B cell (primary cell): ENCODE measurements around the gene PANX3. TPM values are rescaled to one million over a fixed set of nuclear protein-coding genes. Genes with fewer than 3 reads are reported as not detected.

Experiments used
- ATAC-seq: fragments of 200-7000 bp; cut with Tn5 transposase; one replicate; pipeline ENCODE4 v1.10.0; 2021; ENCODE audit warnings: low read depth, mild to moderate bottlenecking, moderate number of reproducible peaks, moderate library complexity
- CTCF ChIA-PET: fragments of 350-600 bp; sonication (Branson Sonifier 250); formaldehyde crosslinking; loops from one replicate; lab custom pipeline; 2021; ENCODE audit warnings: antibody characterized with exemption, inconsistent platforms; lab: Charles Lee
- POLR2A ChIA-PET: fragments of 350-600 bp; sonication (Branson Sonifier 250); formaldehyde crosslinking; loops from one replicate; lab custom pipeline; 2021; ENCODE audit warnings: antibody characterized with exemption; lab: Charles Lee
- DNase-seq: peaks from one replicate; pipeline ENCODE4 v3.0.0; 2013
- H2AFZ ChIP-seq: 2 replicates; pipeline ENCODE4 v1.6.1; 2012; ENCODE audit warnings: mild to moderate bottlenecking, low read depth, low read length; ENCODE audit not compliant: insufficient read depth, poor library complexity, severe bottlenecking
- H3K27ac ChIP-seq, 2 donors: 1 replicate in 1 of 2; 2 replicates in 1 of 2; pipeline ENCODE4 v1.5.1; 2012 to 2013; ENCODE audit warnings: low read length in 2 of 2, mild to moderate bottlenecking in 2 of 2, moderate library complexity in 1 of 2
- H3K27me3 ChIP-seq, 4 experiments: fragments of 200-600 bp in 1 of 4; sonication (generic) in 1 of 4; replicated peaks in 1 of 4; 1 replicate in 2 of 4; 2 replicates in 2 of 4; pipeline versions ENCODE4 v1.6.1 to v1.7.0; 2013 to 2016; ENCODE audit warnings: low read length in 3 of 4, mild to moderate bottlenecking in 2 of 4, mixed read lengths in 1 of 4, moderate library complexity in 1 of 4; ENCODE audit not compliant: insufficient read depth in 4 of 4, control insufficient read depth in 3 of 4; ENCODE audit errors: control extremely low read depth in 1 of 4
- H3K36me3 ChIP-seq, 2 experiments: replicated peaks in 1 of 2; 1 replicate in 1 of 2; 2 replicates in 1 of 2; pipeline versions ENCODE4 v1.6.1 to v1.7.1; 2013; ENCODE audit warnings: low read length in 1 of 2; ENCODE audit not compliant: insufficient read depth in 2 of 2, control insufficient read depth in 1 of 2; ENCODE audit errors: control extremely low read depth in 1 of 2, extremely low read depth in 1 of 2
- H3K4me1 ChIP-seq, 2 donors: fragments of 200-600 bp in 1 of 2; sonication (generic) in 1 of 2; 1 replicate in 1 of 2; 2 replicates in 1 of 2; pipeline versions ENCODE4 v1.5.1 to v1.6.1; 2013 to 2017; ENCODE audit warnings: low read length in 2 of 2; ENCODE audit not compliant: control insufficient read depth in 2 of 2, insufficient read depth in 2 of 2
- H3K4me2 ChIP-seq: replicated peaks from 2 replicates; pipeline ENCODE3; 2012; ENCODE audit warnings: mild to moderate bottlenecking, low read depth, low read length; ENCODE audit not compliant: poor library complexity, severe bottlenecking
- H3K4me3 ChIP-seq, 5 experiments: fragments of 200-600 bp in 1 of 5; sonication (generic) in 1 of 5; 1 replicate in 3 of 5; 2 replicates in 2 of 5; pipeline versions ENCODE4 v1.5.1 to v1.7.0; 2011 to 2016; ENCODE audit warnings: low read length in 4 of 5, mild to moderate bottlenecking in 4 of 5, low read depth in 2 of 5, control low read depth in 1 of 5, moderate library complexity in 1 of 5; ENCODE audit not compliant: insufficient read depth in 1 of 5; ENCODE audit errors: control extremely low read depth in 1 of 5, extremely low read depth in 1 of 5
- H3K79me2 ChIP-seq: fragments of 200-600 bp; sonication (generic); one replicate; pipeline ENCODE4 v1.6.0; 2016; ENCODE audit warnings: low read length; ENCODE audit not compliant: control insufficient read depth, insufficient read depth
- H3K9ac ChIP-seq: fragments of 200-600 bp; sonication (generic); 2 replicates; pipeline ENCODE4 v1.6.1; 2017; ENCODE audit warnings: mild to moderate bottlenecking, low read length, moderate library complexity
- H3K9me3 ChIP-seq, 3 donors: one replicate each; pipeline versions ENCODE4 v1.6.1 to v1.7.1; 2013; ENCODE audit warnings: low read length in 2 of 3; ENCODE audit not compliant: control insufficient read depth in 2 of 3, insufficient read depth in 1 of 3; ENCODE audit errors: control extremely low read depth in 1 of 3
- H4K20me1 ChIP-seq: 2 replicates; pipeline ENCODE4 v1.6.0; 2012; ENCODE audit warnings: mild to moderate bottlenecking, low read length; ENCODE audit not compliant: insufficient read depth, control insufficient read depth, poor library complexity, severe bottlenecking
- H3K27ac Mint-ChIP-seq: one replicate; pipeline ENCODE4 v1.8.0; 2021; ENCODE audit warnings: mixed read lengths
- H3K27me3 Mint-ChIP-seq: one replicate; pipeline ENCODE4 v1.8.0; 2021; ENCODE audit warnings: mixed read lengths
- H3K4me1 Mint-ChIP-seq: one replicate; pipeline ENCODE4 v1.8.0; 2021; ENCODE audit warnings: mixed read lengths
- H3K4me3 Mint-ChIP-seq: one replicate; pipeline ENCODE4 v1.8.0; 2021; ENCODE audit warnings: mixed read lengths
- H3K9me3 Mint-ChIP-seq: one replicate; pipeline ENCODE4 v1.8.0; 2022; ENCODE audit warnings: mixed read lengths; ENCODE audit not compliant: insufficient read depth
- EZH2 ChIP-seq: IDR thresholded peaks from 2 replicates; pipeline ENCODE4 v1.6.1; 2012; ENCODE audit warnings: borderline replicate concordance, low read depth, mild to moderate bottlenecking, moderate library complexity, low read length; ENCODE audit not compliant: insufficient read depth, poor library complexity, severe bottlenecking
- WGBS: methylation state at CpG from one replicate; pipeline ENCODE4 v1.1.5; 2013; ENCODE audit warnings: missing lambda C conversion rate; ENCODE audit not compliant: insufficient coverage; 5-methylcytosine and 5-hydroxymethylcytosine counted together
- intact Hi-C: fragments of 100-400 bp; cut with micrococcal nuclease; formaldehyde crosslinking; loops from one replicate; pipeline ENCODE4 v1.10.0; 2022
- polyA minus RNA-seq: library from RNA; depleted of rRNA, polyadenylated mRNA; stranded (reverse); fragments of >200 nt; gene quantifications from 2 replicates; pipeline ENCODE4 v1.2.3, GENCODE V29; 2012
- polyA plus RNA-seq: library from polyadenylated mRNA; depleted of rRNA; stranded (reverse); fragments of >200 nt; gene quantifications from 2 replicates; pipeline ENCODE4 v1.2.3, GENCODE V29; 2012
- total RNA-seq, 2 donors: library from RNA; stranded (reverse); fragments of 120-200 nt in 1 of 2; gene quantifications; 1 replicate in 1 of 2; 2 replicates in 1 of 2; pipeline versions ENCODE4 v1.2.3 to v1.2.4, GENCODE V29; 2013 to 2022
- TF ChIP-seq, protein P1 (sequence below): fragments of 200-600 bp; IDR thresholded peaks from one replicate; pipeline ENCODE4 v1.8.0; 2022; ENCODE audit warnings: antibody characterized with exemption, mild to moderate bottlenecking

The PANX3 gene, protein sequence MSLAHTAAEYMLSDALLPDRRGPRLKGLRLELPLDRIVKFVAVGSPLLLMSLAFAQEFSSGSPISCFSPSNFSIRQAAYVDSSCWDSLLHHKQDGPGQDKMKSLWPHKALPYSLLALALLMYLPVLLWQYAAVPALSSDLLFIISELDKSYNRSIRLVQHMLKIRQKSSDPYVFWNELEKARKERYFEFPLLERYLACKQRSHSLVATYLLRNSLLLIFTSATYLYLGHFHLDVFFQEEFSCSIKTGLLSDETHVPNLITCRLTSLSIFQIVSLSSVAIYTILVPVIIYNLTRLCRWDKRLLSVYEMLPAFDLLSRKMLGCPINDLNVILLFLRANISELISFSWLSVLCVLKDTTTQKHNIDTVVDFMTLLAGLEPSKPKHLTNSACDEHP
- total RNA-seq (not detected in 2 replicates), polyA plus RNA-seq (not detected in 2 replicates), polyA minus RNA-seq (not detected in 2 replicates)
- total RNA-seq (2013) = not detected

DNA sequence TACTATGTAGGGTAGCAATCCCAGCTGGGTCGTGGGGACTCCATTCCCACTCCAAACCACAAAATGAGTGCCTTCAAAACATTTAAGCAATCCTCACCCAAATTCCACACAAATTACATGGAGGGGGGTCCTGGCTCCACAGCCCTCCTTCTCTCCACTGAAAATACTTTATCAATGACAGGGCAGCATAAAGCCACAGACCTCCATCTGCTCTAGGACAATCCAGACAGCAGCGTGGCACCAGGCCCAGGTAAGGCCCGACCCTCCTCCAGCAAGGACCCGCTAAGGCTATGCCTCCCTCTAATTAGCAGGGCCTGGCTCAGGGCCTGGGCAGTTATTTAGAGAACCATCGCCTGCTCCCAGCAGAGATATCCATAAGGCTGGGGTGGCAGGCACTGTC is at the start of gene PANX3:
TSS of gene PANX3 (plus strand) at position 365 of the 400 bp plus-strand sequence. CDS start 129 bp downstream, outside the sequence.
- no peaks in the 10 kb centered on the region for H3K9me3 ChIP-seq
- no peaks in the 10 kb centered on the region for H3K27me3 ChIP-seq
- Mint-ChIP-seq H3K4me1 (no peaks in the 10 kb centered on the region), H3K27me3 (peaks cover 17% of the 10 kb centered on the region), H3K9me3 (no peaks in the 10 kb centered on the region), H3K27ac (no peak within 1 kb of the TSS), H3K4me3 (no peak within 1 kb of the TSS)
- no peak within 1 kb of the TSS for H2AFZ ChIP-seq
- DNase-seq (no peak), ATAC-seq (no peak)
- no peak within 1 kb of the TSS for H3K9ac ChIP-seq
- H3K27ac ChIP-seq = no peak within 1 kb of the TSS
- no peaks in the 10 kb centered on the region for H3K79me2 ChIP-seq
- intact Hi-C loops = no loop called here
- 87% methylated on average over 5 of the region's 5 CpGs for WGBS
- no peak within 1 kb of the TSS for H3K4me2 ChIP-seq
- H3K4me1 ChIP-seq = no peaks in the 10 kb centered on the region
- CTCF ChIA-PET = interaction anchor here (1.0 to 1.1 kb wide), 2 partner anchors 9 to 11 kb away, joined by 3 to 4 read pairs; partner anchors contain the start of gene TBRG1
- TF ChIP-seq, protein P1, sequence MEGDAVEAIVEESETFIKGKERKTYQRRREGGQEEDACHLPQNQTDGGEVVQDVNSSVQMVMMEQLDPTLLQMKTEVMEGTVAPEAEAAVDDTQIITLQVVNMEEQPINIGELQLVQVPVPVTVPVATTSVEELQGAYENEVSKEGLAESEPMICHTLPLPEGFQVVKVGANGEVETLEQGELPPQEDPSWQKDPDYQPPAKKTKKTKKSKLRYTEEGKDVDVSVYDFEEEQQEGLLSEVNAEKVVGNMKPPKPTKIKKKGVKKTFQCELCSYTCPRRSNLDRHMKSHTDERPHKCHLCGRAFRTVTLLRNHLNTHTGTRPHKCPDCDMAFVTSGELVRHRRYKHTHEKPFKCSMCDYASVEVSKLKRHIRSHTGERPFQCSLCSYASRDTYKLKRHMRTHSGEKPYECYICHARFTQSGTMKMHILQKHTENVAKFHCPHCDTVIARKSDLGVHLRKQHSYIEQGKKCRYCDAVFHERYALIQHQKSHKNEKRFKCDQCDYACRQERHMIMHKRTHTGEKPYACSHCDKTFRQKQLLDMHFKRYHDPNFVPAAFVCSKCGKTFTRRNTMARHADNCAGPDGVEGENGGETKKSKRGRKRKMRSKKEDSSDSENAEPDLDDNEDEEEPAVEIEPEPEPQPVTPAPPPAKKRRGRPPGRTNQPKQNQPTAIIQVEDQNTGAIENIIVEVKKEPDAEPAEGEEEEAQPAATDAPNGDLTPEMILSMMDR = no peak
- TF ChIP-seq EZH2 = no peak
- POLR2A ChIA-PET = interaction anchor here (0.6 kb wide), 1 partner anchor 11 kb away, joined by 3 read pairs; the partner anchor contains the start of gene TBRG1
- no peak within 1 kb of the TSS for H3K4me3 ChIP-seq
- no peaks in the 10 kb centered on the region for H3K36me3 ChIP-seq
- H4K20me1 ChIP-seq = no peaks in the 10 kb centered on the region

DNA sequence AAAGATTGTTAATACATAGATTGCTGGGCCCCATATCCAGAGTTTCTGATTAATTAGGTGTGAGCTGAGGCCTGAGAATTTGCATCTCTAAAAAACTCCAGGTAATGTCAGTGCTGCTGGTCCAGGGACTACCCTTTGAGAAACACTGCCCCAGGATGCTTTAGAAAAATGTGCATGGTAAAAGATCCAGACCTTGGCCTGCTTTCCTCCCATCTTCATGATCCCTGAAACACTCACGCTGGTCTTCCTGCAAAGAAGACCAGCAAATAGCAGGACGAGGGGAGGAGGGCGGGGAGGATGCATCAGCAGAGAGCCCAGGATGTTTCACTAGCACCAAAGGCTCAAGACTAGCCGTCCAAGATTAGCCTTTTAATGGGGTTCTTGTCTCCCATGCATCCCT is 41.5 kb upstream of the PANX3 start, which contains the start of gene OR8A1:
TSS of gene OR8A1 (plus strand) at position 301 of the 400 bp plus-strand sequence. CDS start 123 bp downstream, outside the sequence.
- 69% methylated on average over 4 of the region's 4 CpGs for WGBS
- Histone ChIP-seq H3K27me3 (peaks cover 0 to 3% (median under 1%) of the 10 kb centered on the region in 4 experiments), H2AFZ (no peak within 1 kb of the TSS), H3K4me3 (no peak within 1 kb of the TSS), H3K4me2 (no peak within 1 kb of the TSS), H3K79me2 (no peaks in the 10 kb centered on the region), H4K20me1 (no peaks in the 10 kb centered on the region), H3K27ac (no peak within 1 kb of the TSS), H3K9ac (no peak within 1 kb of the TSS), H3K9me3 (no peaks in the 10 kb centered on the region), H3K4me1 (no peaks in the 10 kb centered on the region), H3K36me3 (no peaks in the 10 kb centered on the region)
- TF ChIP-seq, protein P1 = no peak
- no peak for TF ChIP-seq EZH2
- Mint-ChIP-seq H3K9me3 (no peaks in the 10 kb centered on the region), H3K27ac (no peak within 1 kb of the TSS), H3K27me3 (peaks cover 27% of the 10 kb centered on the region), H3K4me1 (no peaks in the 10 kb centered on the region), H3K4me3 (no peak within 1 kb of the TSS)
- DNase-seq (no peak), ATAC-seq (no peak)
- CTCF ChIA-PET = no interaction called here
- intact Hi-C loops = no loop called here
- POLR2A ChIA-PET = no interaction called here
